HEK293 (cell line): Measurements from ENCODE around the gene TNFRSF25.

Source experiments
- CTCF ChIA-PET: fragments of 350-600 bp; formaldehyde crosslinking; extraction: SDS; loops from one replicate; lab custom pipeline; 2021; ENCODE audit warnings: antibody characterized with exemption; lab: Yijun Ruan, JAX
- POLR2A ChIA-PET: fragments of 300-600 bp; formaldehyde crosslinking; extraction: SDS; loops from one replicate; lab custom pipeline; 2020; ENCODE audit warnings: antibody characterized with exemption, inconsistent platforms; lab: Yijun Ruan, JAX
- H3K27ac ChIP-seq: fragments of 200-500 bp; sonication (Bioruptor generic); 2 replicates; pipeline ENCODE4 v1.5.1; 2014; ENCODE audit warnings: low read depth, low read length, control low read depth, inconsistent platforms; ENCODE audit errors: extremely low read depth
- H3K36me3 ChIP-seq, 2 experiments: fragments of 200-500 bp in 1 of 2; sonication (Bioruptor generic) in 1 of 2; 1 replicate in 1 of 2; 2 replicates in 1 of 2; pipeline ENCODE4 v1.5.1; 2014 to 2017; ENCODE audit warnings: inconsistent platforms in 2 of 2, low read length in 2 of 2; ENCODE audit not compliant: control insufficient read depth in 2 of 2, insufficient read depth in 1 of 2
- H3K4me1 ChIP-seq: fragments of 200-500 bp; sonication (Bioruptor generic); 2 replicates; pipeline ENCODE4 v1.5.1; 2014; ENCODE audit warnings: mild to moderate bottlenecking, low read length, inconsistent platforms; ENCODE audit not compliant: control insufficient read depth, insufficient read depth
- H3K4me3 ChIP-seq: 2 replicates; pipeline ENCODE4 v1.5.1; 2011; ENCODE audit warnings: low read depth, mild to moderate bottlenecking, control low read depth, low read length, moderate library complexity
- H3K9me3 ChIP-seq: fragments of 200-500 bp; sonication (Bioruptor generic); 2 replicates; pipeline ENCODE4 v1.5.1; 2014; ENCODE audit warnings: low read depth, low read length, inconsistent platforms; ENCODE audit not compliant: control insufficient read depth, insufficient read depth
- GLIS2 ChIP-seq: fragments of 450-650 bp; formaldehyde crosslinking; IDR thresholded peaks from 2 replicates; pipeline ENCODE4 v1.5.1; 2016; ENCODE audit warnings: missing biosample characterization, missing genetic modification characterization
- HOXD13 ChIP-seq: sonication (generic); formaldehyde crosslinking; IDR thresholded peaks from 2 replicates; pipeline ENCODE4 v1.8.0; 2022; ENCODE audit warnings: missing genetic modification reagents, borderline replicate concordance
- KLF1 ChIP-seq: fragments of 450-650 bp; formaldehyde crosslinking; IDR thresholded peaks from 2 replicates; pipeline ENCODE4 v1.5.1; 2016; ENCODE audit warnings: missing biosample characterization, missing genetic modification characterization
- KLF9 ChIP-seq: fragments of 450-650 bp; formaldehyde crosslinking; IDR thresholded peaks from 2 replicates; pipeline ENCODE4 v1.5.1; 2016; ENCODE audit warnings: missing biosample characterization, missing genetic modification characterization, low read depth
- REPIN1 ChIP-seq: fragments of 450-650 bp; formaldehyde crosslinking; IDR thresholded peaks from 2 replicates; pipeline ENCODE4 v1.5.1; 2017; ENCODE audit warnings: missing biosample characterization, missing genetic modification characterization, low read depth
- SCRT2 ChIP-seq: fragments of 450-650 bp; formaldehyde crosslinking; IDR thresholded peaks from 2 replicates; pipeline ENCODE4 v1.5.1; 2016; ENCODE audit warnings: missing biosample characterization, missing genetic modification characterization
- SP2 ChIP-seq: fragments of 450-650 bp; formaldehyde crosslinking; IDR thresholded peaks from 2 replicates; pipeline ENCODE4 v1.5.1; 2016; ENCODE audit warnings: missing biosample characterization, missing genetic modification characterization
- SP7 ChIP-seq: fragments of 450-650 bp; formaldehyde crosslinking; IDR thresholded peaks from 2 replicates; pipeline ENCODE4 v1.5.1; 2016; ENCODE audit warnings: missing biosample characterization, missing genetic modification characterization
- YY2 ChIP-seq: fragments of 450-650 bp; formaldehyde crosslinking; IDR thresholded peaks from 2 replicates; pipeline ENCODE4 v1.5.1; 2016; ENCODE audit warnings: missing biosample characterization, missing genetic modification characterization
- ZFHX2 ChIP-seq: fragments of 450-650 bp; formaldehyde crosslinking; conservative IDR thresholded peaks from 2 replicates; pipeline ENCODE4 v1.5.1; 2016; ENCODE audit warnings: missing biosample characterization, missing genetic modification characterization
- ZNF114 ChIP-seq: fragments of 450-650 bp; formaldehyde crosslinking; IDR thresholded peaks from 2 replicates; pipeline ENCODE4 v1.5.0; 2017; ENCODE audit warnings: missing biosample characterization, missing genetic modification characterization
- ZNF138 ChIP-seq: fragments of 450-650 bp; formaldehyde crosslinking; IDR thresholded peaks from 2 replicates; pipeline ENCODE4 v1.5.1; 2016; ENCODE audit warnings: missing biosample characterization, missing genetic modification characterization, borderline replicate concordance
- ZNF155 ChIP-seq: fragments of 450-650 bp; formaldehyde crosslinking; IDR thresholded peaks from 2 replicates; pipeline ENCODE4 v1.5.1; 2016; ENCODE audit warnings: missing biosample characterization, missing genetic modification characterization
- ZNF366 ChIP-seq: fragments of 450-650 bp; formaldehyde crosslinking; conservative IDR thresholded peaks from 2 replicates; pipeline ENCODE4 v1.5.1; 2016; ENCODE audit warnings: missing biosample characterization, missing genetic modification characterization
- ZNF394 ChIP-seq: fragments of 450-650 bp; formaldehyde crosslinking; IDR thresholded peaks from 2 replicates; pipeline ENCODE4 v1.5.1; 2016; ENCODE audit warnings: missing biosample characterization, missing genetic modification characterization, mild to moderate bottlenecking, moderate library complexity, borderline replicate concordance
- ZNF416 ChIP-seq: fragments of 450-650 bp; formaldehyde crosslinking; IDR thresholded peaks from 2 replicates; pipeline ENCODE4 v1.5.1; 2016; ENCODE audit warnings: missing biosample characterization, missing genetic modification characterization
- ZNF514 ChIP-seq: fragments of 450-650 bp; formaldehyde crosslinking; IDR thresholded peaks from 2 replicates; pipeline ENCODE4 v1.5.1; 2016; ENCODE audit warnings: missing biosample characterization, missing genetic modification characterization
- ZNF585B ChIP-seq: fragments of 450-650 bp; formaldehyde crosslinking; IDR thresholded peaks from 2 replicates; pipeline ENCODE4 v1.5.1; 2016; ENCODE audit warnings: missing biosample characterization, missing genetic modification characterization
- ZNF621 ChIP-seq: fragments of 450-650 bp; formaldehyde crosslinking; IDR thresholded peaks from 2 replicates; pipeline ENCODE4 v1.5.1; 2017; ENCODE audit warnings: missing biosample characterization, missing genetic modification characterization
- ZNF670 ChIP-seq: fragments of 450-650 bp; formaldehyde crosslinking; IDR thresholded peaks from 2 replicates; pipeline ENCODE4 v1.5.1; 2016; ENCODE audit warnings: missing biosample characterization, missing genetic modification characterization, low read depth
- ZNF843 ChIP-seq: fragments of 450-650 bp; formaldehyde crosslinking; IDR thresholded peaks from 2 replicates; pipeline ENCODE4 v1.5.1; 2016; ENCODE audit warnings: missing biosample characterization, missing genetic modification characterization
- TF ChIP-seq, protein P1 (sequence below): fragments of 450-650 bp; formaldehyde crosslinking; IDR thresholded peaks from 2 replicates; pipeline ENCODE4 v1.5.1; 2017; ENCODE audit warnings: missing biosample characterization, mild to moderate bottlenecking, missing genetic modification characterization, moderate library complexity
- TF ChIP-seq, protein P2 (sequence below): fragments of 450-650 bp; formaldehyde crosslinking; IDR thresholded peaks from 2 replicates; pipeline ENCODE4 v1.5.1; 2016; ENCODE audit warnings: missing biosample characterization, missing genetic modification characterization
- TF ChIP-seq, protein P3 (sequence below): fragments of 450-650 bp; formaldehyde crosslinking; IDR thresholded peaks from 2 replicates; pipeline ENCODE4 v1.5.1; 2016; ENCODE audit warnings: missing biosample characterization, missing genetic modification characterization
- TF ChIP-seq, protein P4 (sequence below): fragments of 450-650 bp; formaldehyde crosslinking; IDR thresholded peaks from 2 replicates; pipeline ENCODE4 v1.5.1; 2016; ENCODE audit warnings: missing biosample characterization, missing genetic modification characterization
- TF ChIP-seq, protein P5 (sequence below): fragments of 450-650 bp; formaldehyde crosslinking; IDR thresholded peaks from 2 replicates; pipeline ENCODE4 v1.5.1; 2017; ENCODE audit warnings: missing biosample characterization, missing genetic modification characterization
- TF ChIP-seq, protein P6 (sequence below): fragments of 450-650 bp; formaldehyde crosslinking; IDR thresholded peaks from 2 replicates; pipeline ENCODE4 v1.5.1; 2016; ENCODE audit warnings: missing biosample characterization, missing genetic modification characterization
- TF ChIP-seq, protein P7 (sequence below): fragments of 450-650 bp; formaldehyde crosslinking; IDR thresholded peaks from 2 replicates; pipeline ENCODE4 v1.5.1; 2016; ENCODE audit warnings: missing biosample characterization, missing genetic modification characterization

TNFRSF25 gene

DNA sequence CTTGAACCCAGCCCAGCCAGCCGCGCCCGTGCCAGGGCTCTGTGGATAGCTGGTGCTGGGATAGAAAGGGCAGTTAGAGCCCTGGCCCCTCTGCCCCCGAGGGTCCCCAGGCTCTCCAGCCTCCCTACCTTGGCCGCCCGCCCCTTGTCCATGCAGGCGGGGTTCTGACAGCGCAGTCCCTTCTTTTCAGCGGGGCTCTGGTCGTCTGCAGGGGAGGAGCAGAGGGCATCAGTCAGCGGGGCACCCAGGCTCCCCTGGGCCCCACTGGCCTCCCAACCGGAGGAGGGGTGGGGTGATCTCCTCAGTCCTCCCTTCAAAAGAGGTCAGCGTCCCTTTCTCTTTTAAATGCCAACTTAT is 30.4 kb upstream of the TNFRSF25 start:
- Histone ChIP-seq H3K27ac (no peak overlapping the region), H3K36me3 (peaks cover 0 to 3% of the 10 kb centered on the region in 2 experiments; a peak in 1 of 3 replicates), H3K4me1 (no peaks in the 10 kb centered on the region), H3K9me3 (no peaks in the 10 kb centered on the region), H3K4me3 (no peak overlapping the region)
- CTCF ChIA-PET: no interaction called here
- POLR2A ChIA-PET: no interaction called here
- TF ChIP-seq ZNF670 (tag by site-specific recombination) (no peak), ZNF621 (tag by site-specific recombination) (no peak), YY2 (no peak), REPIN1 (tag by site-specific recombination) (no peak), ZNF114 (tag by site-specific recombination) (no peak), ZNF366 (tag by site-specific recombination) (no peak), ZNF394 (tag by site-specific recombination) (no peak), ZFHX2 (no peak), ZNF514 (tag by site-specific recombination) (no peak), KLF1 (tag by site-specific recombination) (0 out of 2 replicates have a peak, but pooled peaks have one; percentile 3), SP7 (tag by site-specific recombination) (no peak), ZNF416 (no peak), KLF9 (no peak), HOXD13 (no peak), ZNF585B (no peak), ZNF155 (tag by site-specific recombination) (no peak), ZNF843 (tag by site-specific recombination) (no peak), SP2 (tag by site-specific recombination) (0 out of 2 replicates have a peak, but pooled peaks have one; percentile 14), GLIS2 (tag by site-specific recombination) (0 out of 2 replicates have a peak, but pooled peaks have one; percentile 9), SCRT2 (tag by site-specific recombination) (no peak), ZNF138 (tag by site-specific recombination) (no peak)
- TF ChIP-seq, protein P1, sequence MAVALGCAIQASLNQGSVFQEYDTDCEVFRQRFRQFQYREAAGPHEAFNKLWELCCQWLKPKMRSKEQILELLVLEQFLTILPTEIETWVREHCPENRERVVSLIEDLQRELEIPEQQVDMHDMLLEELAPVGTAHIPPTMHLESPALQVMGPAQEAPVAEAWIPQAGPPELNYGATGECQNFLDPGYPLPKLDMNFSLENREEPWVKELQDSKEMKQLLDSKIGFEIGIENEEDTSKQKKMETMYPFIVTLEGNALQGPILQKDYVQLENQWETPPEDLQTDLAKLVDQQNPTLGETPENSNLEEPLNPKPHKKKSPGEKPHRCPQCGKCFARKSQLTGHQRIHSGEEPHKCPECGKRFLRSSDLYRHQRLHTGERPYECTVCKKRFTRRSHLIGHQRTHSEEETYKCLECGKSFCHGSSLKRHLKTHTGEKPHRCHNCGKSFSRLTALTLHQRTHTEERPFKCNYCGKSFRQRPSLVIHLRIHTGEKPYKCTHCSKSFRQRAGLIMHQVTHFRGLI (tag by site-specific recombination): peak; percentile 58
- TF ChIP-seq, protein P2, sequence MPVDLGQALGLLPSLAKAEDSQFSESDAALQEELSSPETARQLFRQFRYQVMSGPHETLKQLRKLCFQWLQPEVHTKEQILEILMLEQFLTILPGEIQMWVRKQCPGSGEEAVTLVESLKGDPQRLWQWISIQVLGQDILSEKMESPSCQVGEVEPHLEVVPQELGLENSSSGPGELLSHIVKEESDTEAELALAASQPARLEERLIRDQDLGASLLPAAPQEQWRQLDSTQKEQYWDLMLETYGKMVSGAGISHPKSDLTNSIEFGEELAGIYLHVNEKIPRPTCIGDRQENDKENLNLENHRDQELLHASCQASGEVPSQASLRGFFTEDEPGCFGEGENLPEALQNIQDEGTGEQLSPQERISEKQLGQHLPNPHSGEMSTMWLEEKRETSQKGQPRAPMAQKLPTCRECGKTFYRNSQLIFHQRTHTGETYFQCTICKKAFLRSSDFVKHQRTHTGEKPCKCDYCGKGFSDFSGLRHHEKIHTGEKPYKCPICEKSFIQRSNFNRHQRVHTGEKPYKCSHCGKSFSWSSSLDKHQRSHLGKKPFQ: no peak
- TF ChIP-seq, protein P3, sequence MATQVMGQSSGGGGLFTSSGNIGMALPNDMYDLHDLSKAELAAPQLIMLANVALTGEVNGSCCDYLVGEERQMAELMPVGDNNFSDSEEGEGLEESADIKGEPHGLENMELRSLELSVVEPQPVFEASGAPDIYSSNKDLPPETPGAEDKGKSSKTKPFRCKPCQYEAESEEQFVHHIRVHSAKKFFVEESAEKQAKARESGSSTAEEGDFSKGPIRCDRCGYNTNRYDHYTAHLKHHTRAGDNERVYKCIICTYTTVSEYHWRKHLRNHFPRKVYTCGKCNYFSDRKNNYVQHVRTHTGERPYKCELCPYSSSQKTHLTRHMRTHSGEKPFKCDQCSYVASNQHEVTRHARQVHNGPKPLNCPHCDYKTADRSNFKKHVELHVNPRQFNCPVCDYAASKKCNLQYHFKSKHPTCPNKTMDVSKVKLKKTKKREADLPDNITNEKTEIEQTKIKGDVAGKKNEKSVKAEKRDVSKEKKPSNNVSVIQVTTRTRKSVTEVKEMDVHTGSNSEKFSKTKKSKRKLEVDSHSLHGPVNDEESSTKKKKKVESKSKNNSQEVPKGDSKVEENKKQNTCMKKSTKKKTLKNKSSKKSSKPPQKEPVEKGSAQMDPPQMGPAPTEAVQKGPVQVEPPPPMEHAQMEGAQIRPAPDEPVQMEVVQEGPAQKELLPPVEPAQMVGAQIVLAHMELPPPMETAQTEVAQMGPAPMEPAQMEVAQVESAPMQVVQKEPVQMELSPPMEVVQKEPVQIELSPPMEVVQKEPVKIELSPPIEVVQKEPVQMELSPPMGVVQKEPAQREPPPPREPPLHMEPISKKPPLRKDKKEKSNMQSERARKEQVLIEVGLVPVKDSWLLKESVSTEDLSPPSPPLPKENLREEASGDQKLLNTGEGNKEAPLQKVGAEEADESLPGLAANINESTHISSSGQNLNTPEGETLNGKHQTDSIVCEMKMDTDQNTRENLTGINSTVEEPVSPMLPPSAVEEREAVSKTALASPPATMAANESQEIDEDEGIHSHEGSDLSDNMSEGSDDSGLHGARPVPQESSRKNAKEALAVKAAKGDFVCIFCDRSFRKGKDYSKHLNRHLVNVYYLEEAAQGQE (tag by site-specific recombination): no peak
- TF ChIP-seq, protein P4, sequence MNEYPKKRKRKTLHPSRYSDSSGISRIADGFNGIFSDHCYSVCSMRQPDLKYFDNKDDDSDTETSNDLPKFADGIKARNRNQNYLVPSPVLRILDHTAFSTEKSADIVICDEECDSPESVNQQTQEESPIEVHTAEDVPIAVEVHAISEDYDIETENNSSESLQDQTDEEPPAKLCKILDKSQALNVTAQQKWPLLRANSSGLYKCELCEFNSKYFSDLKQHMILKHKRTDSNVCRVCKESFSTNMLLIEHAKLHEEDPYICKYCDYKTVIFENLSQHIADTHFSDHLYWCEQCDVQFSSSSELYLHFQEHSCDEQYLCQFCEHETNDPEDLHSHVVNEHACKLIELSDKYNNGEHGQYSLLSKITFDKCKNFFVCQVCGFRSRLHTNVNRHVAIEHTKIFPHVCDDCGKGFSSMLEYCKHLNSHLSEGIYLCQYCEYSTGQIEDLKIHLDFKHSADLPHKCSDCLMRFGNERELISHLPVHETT (tag by site-specific recombination): no peak
- TF ChIP-seq, protein P5, sequence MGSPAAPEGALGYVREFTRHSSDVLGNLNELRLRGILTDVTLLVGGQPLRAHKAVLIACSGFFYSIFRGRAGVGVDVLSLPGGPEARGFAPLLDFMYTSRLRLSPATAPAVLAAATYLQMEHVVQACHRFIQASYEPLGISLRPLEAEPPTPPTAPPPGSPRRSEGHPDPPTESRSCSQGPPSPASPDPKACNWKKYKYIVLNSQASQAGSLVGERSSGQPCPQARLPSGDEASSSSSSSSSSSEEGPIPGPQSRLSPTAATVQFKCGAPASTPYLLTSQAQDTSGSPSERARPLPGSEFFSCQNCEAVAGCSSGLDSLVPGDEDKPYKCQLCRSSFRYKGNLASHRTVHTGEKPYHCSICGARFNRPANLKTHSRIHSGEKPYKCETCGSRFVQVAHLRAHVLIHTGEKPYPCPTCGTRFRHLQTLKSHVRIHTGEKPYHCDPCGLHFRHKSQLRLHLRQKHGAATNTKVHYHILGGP: no peak
- TF ChIP-seq, protein P6, sequence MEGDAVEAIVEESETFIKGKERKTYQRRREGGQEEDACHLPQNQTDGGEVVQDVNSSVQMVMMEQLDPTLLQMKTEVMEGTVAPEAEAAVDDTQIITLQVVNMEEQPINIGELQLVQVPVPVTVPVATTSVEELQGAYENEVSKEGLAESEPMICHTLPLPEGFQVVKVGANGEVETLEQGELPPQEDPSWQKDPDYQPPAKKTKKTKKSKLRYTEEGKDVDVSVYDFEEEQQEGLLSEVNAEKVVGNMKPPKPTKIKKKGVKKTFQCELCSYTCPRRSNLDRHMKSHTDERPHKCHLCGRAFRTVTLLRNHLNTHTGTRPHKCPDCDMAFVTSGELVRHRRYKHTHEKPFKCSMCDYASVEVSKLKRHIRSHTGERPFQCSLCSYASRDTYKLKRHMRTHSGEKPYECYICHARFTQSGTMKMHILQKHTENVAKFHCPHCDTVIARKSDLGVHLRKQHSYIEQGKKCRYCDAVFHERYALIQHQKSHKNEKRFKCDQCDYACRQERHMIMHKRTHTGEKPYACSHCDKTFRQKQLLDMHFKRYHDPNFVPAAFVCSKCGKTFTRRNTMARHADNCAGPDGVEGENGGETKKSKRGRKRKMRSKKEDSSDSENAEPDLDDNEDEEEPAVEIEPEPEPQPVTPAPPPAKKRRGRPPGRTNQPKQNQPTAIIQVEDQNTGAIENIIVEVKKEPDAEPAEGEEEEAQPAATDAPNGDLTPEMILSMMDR (tag by site-specific recombination): no peak
- TF ChIP-seq, protein P7, sequence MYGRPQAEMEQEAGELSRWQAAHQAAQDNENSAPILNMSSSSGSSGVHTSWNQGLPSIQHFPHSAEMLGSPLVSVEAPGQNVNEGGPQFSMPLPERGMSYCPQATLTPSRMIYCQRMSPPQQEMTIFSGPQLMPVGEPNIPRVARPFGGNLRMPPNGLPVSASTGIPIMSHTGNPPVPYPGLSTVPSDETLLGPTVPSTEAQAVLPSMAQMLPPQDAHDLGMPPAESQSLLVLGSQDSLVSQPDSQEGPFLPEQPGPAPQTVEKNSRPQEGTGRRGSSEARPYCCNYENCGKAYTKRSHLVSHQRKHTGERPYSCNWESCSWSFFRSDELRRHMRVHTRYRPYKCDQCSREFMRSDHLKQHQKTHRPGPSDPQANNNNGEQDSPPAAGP (tag by site-specific recombination): no peak
